H9 (cell line): ENCODE measurements around the gene RTN4R. TPM values are rescaled to one million over a fixed set of nuclear protein-coding genes. Genes with fewer than 3 reads are reported as not detected.

Experiments used
- DNase-seq: peaks from one replicate; pipeline ENCODE4 v3.0.0-alpha.2; 2017
- H2AFZ ChIP-seq: one replicate; pipeline ENCODE4 v1.6.1; 2013; ENCODE audit warnings: mild to moderate bottlenecking, low read length, control low read depth, moderate library complexity
- H2AK5ac ChIP-seq: 2 replicates; pipeline ENCODE4 v1.6.1; 2013; ENCODE audit warnings: low read length, control low read depth, mixed read lengths; ENCODE audit not compliant: insufficient read length
- H2BK120ac ChIP-seq: one replicate; pipeline ENCODE4 v1.6.1; 2013; ENCODE audit warnings: low read depth, mild to moderate bottlenecking, low read length, control low read depth, inconsistent platforms; ENCODE audit not compliant: poor library complexity, severe bottlenecking
- H2BK12ac ChIP-seq: 2 replicates; pipeline ENCODE4 v1.6.1; 2013; ENCODE audit warnings: low read length, control low read depth, mixed read lengths, low read depth; ENCODE audit not compliant: insufficient read length
- H2BK15ac ChIP-seq: 2 replicates; pipeline ENCODE4 v1.6.1; 2013; ENCODE audit warnings: low read depth, low read length, control low read depth
- H2BK20ac ChIP-seq: one replicate; pipeline ENCODE4 v1.6.1; 2013; ENCODE audit warnings: low read depth, mild to moderate bottlenecking, low read length, control low read depth, inconsistent platforms; ENCODE audit not compliant: poor library complexity, severe bottlenecking
- H2BK5ac ChIP-seq: 2 replicates; pipeline ENCODE4 v1.6.1; 2013; ENCODE audit warnings: low read length, control low read depth, mixed read lengths; ENCODE audit not compliant: insufficient read length
- H3K14ac ChIP-seq: 2 replicates; pipeline ENCODE4 v1.6.1; 2013; ENCODE audit warnings: low read length, control low read depth; ENCODE audit not compliant: insufficient read depth
- H3K18ac ChIP-seq: 2 replicates; pipeline ENCODE4 v1.6.1; 2013; ENCODE audit warnings: low read depth, mild to moderate bottlenecking, mixed read lengths, low read length, control low read depth; ENCODE audit not compliant: insufficient read length
- H3K23ac ChIP-seq: 2 replicates; pipeline ENCODE4 v1.6.1; 2013; ENCODE audit warnings: low read length, control low read depth, mixed read lengths, low read depth; ENCODE audit not compliant: insufficient read length
- H3K23me2 ChIP-seq: 2 replicates; pipeline ENCODE4 v1.6.1; 2013; ENCODE audit warnings: low read depth, mild to moderate bottlenecking, mixed read lengths, low read length, control low read depth; ENCODE audit not compliant: insufficient read length, poor library complexity, severe bottlenecking
- H3K27ac ChIP-seq: 2 replicates; pipeline ENCODE4 v1.5.1; 2013; ENCODE audit warnings: low read length, control low read depth, mixed read lengths, low read depth; ENCODE audit not compliant: insufficient read length
- H3K27me3 ChIP-seq: 2 replicates; pipeline ENCODE4 v1.6.1; 2013; ENCODE audit warnings: low read length, control low read depth, inconsistent platforms; ENCODE audit not compliant: insufficient read depth
- H3K4ac ChIP-seq: 2 replicates; pipeline ENCODE4 v1.6.1; 2013; ENCODE audit warnings: low read depth, mild to moderate bottlenecking, control low read depth, inconsistent platforms, low read length, moderate library complexity
- H3K4me1 ChIP-seq: 2 replicates; pipeline ENCODE4 v1.6.1; 2013; ENCODE audit warnings: low read length, control low read depth, inconsistent platforms; ENCODE audit not compliant: insufficient read depth
- H3K4me2 ChIP-seq: 2 replicates; pipeline ENCODE4 v1.6.1; 2013; ENCODE audit warnings: low read length, control low read depth, mixed read lengths; ENCODE audit not compliant: insufficient read length, insufficient read depth
- H3K56ac ChIP-seq: 2 replicates; pipeline ENCODE4 v1.6.1; 2013; ENCODE audit warnings: low read depth, mild to moderate bottlenecking, mixed read lengths, low read length, control low read depth; ENCODE audit not compliant: insufficient read length
- H3K79me1 ChIP-seq: 2 replicates; pipeline ENCODE4 v1.6.1; 2013; ENCODE audit warnings: low read depth, mild to moderate bottlenecking, moderate library complexity, low read length, control low read depth, inconsistent platforms; ENCODE audit not compliant: insufficient read depth, poor library complexity, severe bottlenecking
- H3K79me2 ChIP-seq: 2 replicates; pipeline ENCODE4 v1.6.1; 2013; ENCODE audit warnings: low read length, control low read depth, inconsistent platforms; ENCODE audit not compliant: insufficient read depth
- H3K9ac ChIP-seq: 2 replicates; pipeline ENCODE4 v1.6.1; 2013; ENCODE audit warnings: low read length, control low read depth, mixed read lengths; ENCODE audit not compliant: insufficient read length; ENCODE audit errors: extremely low read depth
- H3K9me3 ChIP-seq: one replicate; pipeline ENCODE4 v1.6.1; 2013; ENCODE audit warnings: low read depth, low read length, inconsistent platforms; ENCODE audit not compliant: control insufficient read depth
- H3T11ph ChIP-seq: one replicate; pipeline ENCODE4 v1.6.1; 2013; ENCODE audit warnings: mild to moderate bottlenecking, low read length, control low read depth, inconsistent platforms
- H4K20me1 ChIP-seq: one replicate; pipeline ENCODE4 v1.6.1; 2013; ENCODE audit not compliant: control insufficient read depth, insufficient read length, insufficient read depth
- H4K5ac ChIP-seq: 2 replicates; pipeline ENCODE4 v1.6.1; 2013; ENCODE audit warnings: low read depth, mild to moderate bottlenecking, mixed read lengths, low read length, control low read depth; ENCODE audit not compliant: insufficient read length
- H4K8ac ChIP-seq: replicated peaks from 2 replicates; pipeline ENCODE4 v1.6.1; 2013; ENCODE audit warnings: low read length, control low read depth, mixed read lengths, low read depth; ENCODE audit not compliant: insufficient read length
- H4K91ac ChIP-seq: 2 replicates; pipeline ENCODE4 v1.6.1; 2013; ENCODE audit warnings: low read depth, mild to moderate bottlenecking, moderate library complexity, mixed read lengths, low read length, control low read depth; ENCODE audit not compliant: insufficient read length
- H3K27ac Mint-ChIP-seq, 3 experiments: 2 replicates in 2 of 3; 3 replicates in 1 of 3; pipeline ENCODE4 v1.8.0; 2020 to 2021; ENCODE audit warnings: mixed read lengths in 3 of 3, mild to moderate bottlenecking in 1 of 3, moderate library complexity in 1 of 3
- H3K27me3 Mint-ChIP-seq: 2 replicates; pipeline ENCODE4 v1.8.0; 2021; ENCODE audit warnings: low read depth, mild to moderate bottlenecking, moderate library complexity, mixed read lengths
- H3K36me3 Mint-ChIP-seq, 3 experiments: 2 replicates in 2 of 3; 3 replicates in 1 of 3; pipeline ENCODE4 v1.8.0; 2020 to 2021; ENCODE audit warnings: low read depth in 3 of 3, mixed read lengths in 3 of 3; ENCODE audit not compliant: insufficient read depth in 1 of 3
- H3K4me1 Mint-ChIP-seq, 2 experiments: 2 replicates each; pipeline ENCODE4 v1.8.0; 2020; ENCODE audit warnings: mixed read lengths in 2 of 2
- H3K4me3 Mint-ChIP-seq, 2 experiments: 2 replicates in 1 of 2; 3 replicates in 1 of 2; pipeline ENCODE4 v1.8.0; 2020 to 2021; ENCODE audit warnings: mild to moderate bottlenecking in 2 of 2, mixed read lengths in 2 of 2, moderate library complexity in 1 of 2
- H3K9me3 Mint-ChIP-seq, 2 experiments: 2 replicates in 1 of 2; 3 replicates in 1 of 2; pipeline ENCODE4 v1.8.0; 2020; ENCODE audit warnings: mild to moderate bottlenecking in 2 of 2, mixed read lengths in 2 of 2, moderate library complexity in 1 of 2
- WGBS: extraction: QIAGEN DNeasy Blood & Tissue Kit; methylation state at CpG from one replicate; pipeline ENCODE4 v1.1.7; 2013; ENCODE audit warnings: missing lambda C conversion rate, low lambda C conversion rate, mixed read lengths; ENCODE audit not compliant: insufficient read length; ENCODE audit errors: extremely low coverage; 5-methylcytosine and 5-hydroxymethylcytosine counted together
- total RNA-seq: library from RNA; stranded (reverse); gene quantifications from 2 replicates; pipeline ENCODE4 v1.2.1, GENCODE V29; 2021
- TF ChIP-seq, protein P1 (sequence below): fragments of 200-600 bp; sonication (generic); conservative IDR thresholded peaks from 3 replicates; pipeline ENCODE4 v1.8.0; 2021; ENCODE audit warnings: antibody characterized with exemption, mild to moderate bottlenecking

RTN4R gene
- total RNA-seq, 1 experiment from 2014 or later = 19.0 TPM

DNA sequence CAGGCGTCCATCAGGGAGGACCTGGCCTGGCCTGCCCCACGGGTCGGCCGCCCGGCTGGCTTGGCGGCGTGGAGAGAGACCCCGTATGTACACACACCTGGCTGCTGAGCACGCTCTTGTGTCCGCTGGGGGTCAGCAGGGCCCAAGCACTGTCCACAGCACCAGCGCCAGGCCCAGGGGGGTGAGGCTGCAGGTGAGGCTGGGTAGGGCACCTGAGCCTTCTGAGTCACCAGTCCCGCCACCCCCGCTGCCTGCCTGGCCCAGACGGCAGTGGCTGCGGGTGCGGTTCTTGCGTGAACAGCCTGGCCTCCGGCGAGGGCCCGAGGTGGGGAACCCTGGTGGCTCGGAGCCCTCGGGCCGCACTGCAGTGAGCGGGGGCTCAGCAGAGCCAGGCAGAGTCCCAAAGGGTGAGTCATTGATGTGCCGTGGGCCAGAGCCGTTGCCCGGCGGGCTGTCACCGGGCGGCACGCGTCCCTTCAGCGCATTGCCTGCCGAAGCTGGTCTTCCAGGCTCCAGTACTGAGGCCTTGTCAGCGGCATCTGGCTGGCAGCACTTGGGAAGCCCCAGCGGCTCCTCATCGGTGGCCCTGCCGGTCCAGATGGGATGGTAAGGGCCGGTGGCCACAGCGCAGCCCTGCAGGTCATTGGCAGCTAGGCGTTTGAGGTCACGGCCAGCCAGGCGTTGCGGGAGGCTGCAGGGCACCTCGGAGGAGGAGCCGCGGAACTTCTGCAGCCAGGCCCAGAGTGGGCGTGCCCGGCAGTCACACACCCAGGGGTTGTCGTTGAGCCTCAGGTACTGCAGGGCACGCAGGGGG is 26.3 kb downstream of the RTN4R start:
- Histone ChIP-seq H4K5ac (no peak overlapping the region), H2AFZ (no peak overlapping the region), H3K9me3 (no peaks in the 10 kb centered on the region), H3K79me2 (no peaks in the 10 kb centered on the region), H2BK12ac (no peak overlapping the region), H3K79me1 (no peaks in the 10 kb centered on the region), H3K9ac (no peak overlapping the region), H4K91ac (no peak overlapping the region), H2BK5ac (no peak overlapping the region), H3T11ph (no peak overlapping the region), H3K14ac (no peak overlapping the region; the same call in 1 of the 2 replicates), H4K20me1 (peaks cover 5% of the 10 kb centered on the region), H4K8ac (no peak overlapping the region), H3K4ac (no peak overlapping the region), H2BK120ac (no peak overlapping the region), H3K27ac (no peak overlapping the region), H3K56ac (no peak overlapping the region), H3K23ac (no peak overlapping the region), H3K4me1 (peaks cover 5% of the 10 kb centered on the region; the same call in 1 of the 2 replicates), H2BK20ac (no peak overlapping the region), H3K18ac (no peak overlapping the region), H3K27me3 (no peaks in the 10 kb centered on the region), H2BK15ac (no peak overlapping the region), H2AK5ac (no peak overlapping the region), H3K4me2 (no peak overlapping the region), H3K23me2 (no peaks in the 10 kb centered on the region)
- Mint-ChIP-seq H3K9me3 (no peaks in the 10 kb centered on the region), H3K4me1 (peaks cover 25 to 41% of the 10 kb centered on the region in 2 experiments), H3K36me3 (peaks cover 3 to 8% (median 3%) of the 10 kb centered on the region in 3 experiments; a peak in 4 of 7 replicates), H3K27ac (peak overlapping the region; percentile 59 to 96 (median 84); a peak in 4 of 7 replicates), H3K4me3 (no peak overlapping the region), H3K27me3 (no peaks in the 10 kb centered on the region)
- TF ChIP-seq, protein P1, sequence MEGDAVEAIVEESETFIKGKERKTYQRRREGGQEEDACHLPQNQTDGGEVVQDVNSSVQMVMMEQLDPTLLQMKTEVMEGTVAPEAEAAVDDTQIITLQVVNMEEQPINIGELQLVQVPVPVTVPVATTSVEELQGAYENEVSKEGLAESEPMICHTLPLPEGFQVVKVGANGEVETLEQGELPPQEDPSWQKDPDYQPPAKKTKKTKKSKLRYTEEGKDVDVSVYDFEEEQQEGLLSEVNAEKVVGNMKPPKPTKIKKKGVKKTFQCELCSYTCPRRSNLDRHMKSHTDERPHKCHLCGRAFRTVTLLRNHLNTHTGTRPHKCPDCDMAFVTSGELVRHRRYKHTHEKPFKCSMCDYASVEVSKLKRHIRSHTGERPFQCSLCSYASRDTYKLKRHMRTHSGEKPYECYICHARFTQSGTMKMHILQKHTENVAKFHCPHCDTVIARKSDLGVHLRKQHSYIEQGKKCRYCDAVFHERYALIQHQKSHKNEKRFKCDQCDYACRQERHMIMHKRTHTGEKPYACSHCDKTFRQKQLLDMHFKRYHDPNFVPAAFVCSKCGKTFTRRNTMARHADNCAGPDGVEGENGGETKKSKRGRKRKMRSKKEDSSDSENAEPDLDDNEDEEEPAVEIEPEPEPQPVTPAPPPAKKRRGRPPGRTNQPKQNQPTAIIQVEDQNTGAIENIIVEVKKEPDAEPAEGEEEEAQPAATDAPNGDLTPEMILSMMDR = no peak
- DNase-seq = no peak
- WGBS = no CpG with 5 or more reads among the region's 51 CpGs
